Right lobe of liver (tissue), 6 donors: Measurements from ENCODE around the gene FBXL14. TPM values are rescaled to one million over a fixed set of nuclear protein-coding genes. Genes with fewer than 3 reads are reported as not detected.

Experiments
- ATAC-seq, 4 donors: fragments of 200-7000 bp; cut with Tn5 transposase; one replicate each; pipeline ENCODE4 v1.9.1; 2020; ENCODE audit warnings: mild to moderate bottlenecking in 4 of 4, moderate library complexity in 4 of 4
- DNase-seq, 3 donors: peaks; one replicate each; pipeline ENCODE4 v3.0.0-alpha.2; 2020
- H3K27ac ChIP-seq, 3 donors: fragments of 200-600 bp; one replicate each; pipeline ENCODE4 v1.8.0; 2022
- H3K27me3 ChIP-seq, 2 donors: fragments of 200-600 bp; one replicate each; pipeline ENCODE4 v1.8.0; 2022
- H3K36me3 ChIP-seq, 4 donors: fragments of 200-600 bp; sonication (generic) in 1 of 4; one replicate each; pipeline versions ENCODE4 v1.5.1 to v1.8.0; 2017 to 2022; ENCODE audit warnings: control low read depth in 1 of 4
- H3K4me1 ChIP-seq, 4 donors: fragments of 200-600 bp; sonication (generic) in 1 of 4; one replicate each; pipeline versions ENCODE4 v1.5.1 to v1.8.0; 2017 to 2022; ENCODE audit warnings: control low read depth in 1 of 4
- H3K4me3 ChIP-seq, 3 donors: fragments of 200-600 bp; one replicate each; pipeline ENCODE4 v1.8.0; 2022
- H3K9me3 ChIP-seq, 4 donors: fragments of 200-600 bp; sonication (generic) in 1 of 4; one replicate each; pipeline versions ENCODE4 v1.5.1 to v1.8.0; 2017 to 2022; ENCODE audit warnings: control low read depth in 1 of 4
- CTCF ChIP-seq, 4 donors: fragments of 200-600 bp in 3 of 4; fragments of 450-650 bp in 1 of 4; IDR thresholded peaks; one replicate each; pipeline versions ENCODE4 v1.5.1 to v1.8.0; 2016 to 2022; ENCODE audit warnings: antibody characterized with exemption in 4 of 4, mild to moderate bottlenecking in 2 of 4
- POLR2A ChIP-seq: fragments of 450-650 bp; IDR thresholded peaks from one replicate; pipeline ENCODE4 v1.6.1; 2017; ENCODE audit warnings: antibody characterized with exemption, mild to moderate bottlenecking
- WGBS: methylation state at CpG from one replicate; pipeline ENCODE4 v1.1.6; 2018; ENCODE audit warnings: low coverage, low lambda C conversion rate; ENCODE audit not compliant: insufficient coverage; ENCODE audit errors: missing lambda C conversion rate; 5-methylcytosine and 5-hydroxymethylcytosine counted together
- intact Hi-C, 2 donors: fragments of 100-400 bp; cut with DNase I; formaldehyde crosslinking; loops; one replicate each; pipeline versions ENCODE4 v1.11.2 to v1.14.1; 2022
- total RNA-seq, 6 experiments: library from RNA; depleted of rRNA in 2 of 6; stranded (reverse); fragments of >200 nt in 2 of 6; fragmentation: NEBNext Ultra II Directional in 3 of 6; extraction: Animal tissue kit (Norgen Biotek cat#: 25700) in 3 of 6; gene quantifications; one replicate each; pipeline versions ENCODE4 v1.1.0 to v1.2.4, GENCODE V29; 2016 to 2023
- donor health status: DM: no; HTN: yes; CAD: no.
- donor health status: DM: no; HTN: no; CAD: no.
- donor health status: DM: no; HTN: no; CAD: no.
- donor health status: DM: no; HTN: yes; CAD: no.
- donor health status: DM: no; HTN: yes; CAD: no.

FBXL14 gene
- total RNA-seq, 6 experiments from 2014 or later = 4.7 to 6.8 (median 5.4) TPM

DNA sequence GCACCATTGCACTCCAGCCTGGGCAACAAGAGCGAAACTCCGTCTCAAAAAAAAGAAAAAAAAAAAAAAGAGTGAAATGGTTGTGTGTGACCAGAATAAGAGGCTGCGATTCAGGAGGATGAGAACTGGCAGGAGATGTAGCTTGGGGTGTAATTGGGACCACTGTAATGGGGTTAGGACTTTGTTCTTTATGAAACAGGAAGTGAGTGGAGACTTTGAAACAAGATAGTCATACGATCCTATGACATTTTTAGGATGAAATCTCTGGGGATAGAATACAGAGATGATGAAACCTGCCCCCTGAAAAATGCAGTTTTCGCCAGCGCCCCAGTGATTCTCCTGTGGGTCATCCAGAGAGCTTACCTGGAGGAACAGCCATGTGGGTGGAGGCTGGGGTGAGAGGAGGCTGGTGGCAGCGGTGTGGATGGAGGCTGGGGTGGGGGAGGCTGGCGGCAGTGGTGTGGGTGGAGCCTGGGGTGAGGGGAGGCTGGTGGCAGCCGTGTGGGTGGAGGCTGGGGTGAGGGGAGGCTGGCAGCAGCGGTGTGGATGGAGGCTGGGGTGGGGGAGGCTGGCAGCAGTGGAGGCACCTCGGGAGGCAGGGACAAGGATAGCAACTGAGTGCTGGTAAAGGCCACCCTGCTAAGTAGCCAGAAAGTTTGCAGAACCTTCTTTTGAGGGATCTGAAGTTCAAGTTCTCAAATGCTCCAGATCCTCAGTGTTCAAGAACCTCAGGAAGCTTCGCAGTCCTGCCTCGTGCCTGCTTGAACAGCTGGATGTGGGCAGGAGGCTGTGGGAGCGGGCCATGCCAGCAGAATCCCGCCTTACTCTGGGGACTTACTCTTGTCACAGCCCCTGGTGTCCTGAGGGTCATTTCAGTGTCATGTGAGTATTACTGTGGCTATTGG lies 20.2 kb downstream of the FBXL14 start:
- no peak for DNase-seq
- H3K36me3 ChIP-seq = no peaks in the 10 kb centered on the region
- no peaks in the 10 kb centered on the region for H3K27me3 ChIP-seq
- WGBS = 73% methylated on average over 12 of the region's 15 CpGs
- H3K4me1 ChIP-seq = peaks cover 0 to 16% (median 0%) of the 10 kb centered on the region in 4 donors
- intact Hi-C loops = no loop called here
- peak in 2 of 4 donors; percentile 21 to 68 for ATAC-seq
- H3K9me3 ChIP-seq = no peaks in the 10 kb centered on the region
- TF ChIP-seq CTCF (IDR thresholded peaks at IDR 0.05) = no peak
- no peak for TF ChIP-seq POLR2A
- no peak overlapping the region for H3K4me3 ChIP-seq
- no peak overlapping the region for H3K27ac ChIP-seq

GRCh38 chr12:1572731-1573130 lies 21.6 kb downstream of the FBXL14 start:
- peak in 1 of 4 donors; percentile 33 for ATAC-seq

GRCh38 chr12:1567852-1568251 lies 26.5 kb downstream of the FBXL14 start:
- no peaks in the 10 kb centered on the region for H3K9me3 ChIP-seq
- no peaks in the 10 kb centered on the region for H3K4me1 ChIP-seq
- H3K27me3 ChIP-seq = no peaks in the 10 kb centered on the region
- intact Hi-C loops = no loop called here
- no peak overlapping the region for H3K4me3 ChIP-seq
- WGBS = 93% methylated on average over 6 of the region's 6 CpGs
- DNase-seq = no peak
- H3K36me3 ChIP-seq = no peaks in the 10 kb centered on the region
- H3K27ac ChIP-seq = no peak overlapping the region
- TF ChIP-seq POLR2A = no peak
- no peak for TF ChIP-seq CTCF (IDR thresholded peaks at IDR 0.05)
- ATAC-seq = no peak

More at GRCh38 chr12:1572731-1573130, 21.6 kb downstream of the FBXL14 start:
- Histone ChIP-seq H3K36me3 (no peaks in the 10 kb centered on the region), H3K27ac (no peak overlapping the region), H3K4me1 (peaks cover 0 to 16% (median 0%) of the 10 kb centered on the region in 4 donors), H3K4me3 (no peak overlapping the region), H3K27me3 (no peaks in the 10 kb centered on the region), H3K9me3 (no peaks in the 10 kb centered on the region)
- intact Hi-C loops = no loop called here
- DNase-seq = no peak
- TF ChIP-seq CTCF (IDR thresholded peaks at IDR 0.05) (no peak), POLR2A (no peak)
- WGBS = 61% methylated on average over 5 of the region's 5 CpGs

DNA sequence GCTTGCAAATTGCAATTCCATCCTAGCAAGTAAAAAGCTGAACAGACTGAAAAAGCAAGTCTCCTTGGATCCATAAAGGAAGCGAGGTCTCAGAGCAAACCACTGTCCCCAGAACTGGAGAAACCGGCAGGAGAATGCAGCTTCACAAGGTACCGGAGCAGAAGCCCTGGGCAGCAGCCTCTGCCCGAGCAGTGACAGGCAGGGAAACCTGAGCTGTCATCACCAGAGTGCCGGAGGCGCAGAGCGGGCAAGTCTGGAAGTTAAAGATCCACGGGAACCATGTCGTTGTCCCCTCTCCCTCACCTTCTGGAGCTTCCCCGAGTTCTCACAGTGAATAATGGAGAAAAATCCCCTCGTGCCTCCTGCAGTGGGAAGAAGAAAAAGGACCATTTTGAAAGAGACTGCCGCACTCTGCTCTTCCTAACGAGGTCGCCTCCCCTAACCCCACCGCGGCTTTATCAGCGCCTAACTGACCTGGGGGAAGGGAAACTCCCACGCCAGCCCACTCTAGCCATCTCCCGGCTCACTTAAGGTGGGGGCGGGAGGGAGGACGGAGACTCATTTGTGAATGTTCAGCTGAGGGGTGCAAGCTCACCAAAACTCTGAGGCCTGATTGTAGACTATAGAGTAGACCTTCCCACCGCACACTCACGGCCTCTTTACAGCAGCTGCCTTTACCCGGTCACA lies 27.8 kb downstream of the FBXL14 start:
- DNase-seq (no peak), ATAC-seq (no peak)
- no peaks in the 10 kb centered on the region for H3K36me3 ChIP-seq
- WGBS = 81% methylated on average over 20 of the region's 24 CpGs
- intact Hi-C loops = no loop called here
- TF ChIP-seq POLR2A (no peak), CTCF (IDR thresholded peaks at IDR 0.05) (no peak)
- H3K4me1 ChIP-seq = no peaks in the 10 kb centered on the region
- H3K27me3 ChIP-seq = no peaks in the 10 kb centered on the region
- H3K27ac ChIP-seq = no peak overlapping the region
- no peaks in the 10 kb centered on the region for H3K9me3 ChIP-seq
- no peak overlapping the region for H3K4me3 ChIP-seq
